ENCODE results near the gene PARD3.

Gene PARD3

GRCh38 chr10:34141032-34141680, 673.9 kb downstream of the PARD3 start:
- DNase-seq, result no peak

GRCh38 chr10:34139559-34139958, 675.5 kb downstream of the PARD3 start:
- no peak for DNase-seq

- no peak for DNase-seq
These were observed 677.1 kb downstream of the PARD3 start for GRCh38 chr10:34137955-34138354.

- DNase-seq, result no peak
These were observed 677.9 kb downstream of the PARD3 start for GRCh38 chr10:34137201-34137600.

- DNase-seq, result no peak
These were observed 679.6 kb downstream of the PARD3 start for GRCh38 chr10:34135515-34135914.

- DNase-seq, result no peak
These were observed 680.5 kb downstream of the PARD3 start for GRCh38 chr10:34134602-34135001.

GRCh38 chr10:34133406-34133805, 681.7 kb downstream of the PARD3 start:
- no peak for DNase-seq

- DNase-seq, result no peak
These were observed 683.9 kb downstream of the PARD3 start for GRCh38 chr10:34131152-34131551.

- no peak for DNase-seq
These were observed 687.4 kb downstream of the PARD3 start for GRCh38 chr10:34127676-34128075.

- DNase-seq, result no peak
These were observed 688.5 kb downstream of the PARD3 start for GRCh38 chr10:34126371-34127151.

- no peak for DNase-seq
These were observed 689.4 kb downstream of the PARD3 start for GRCh38 chr10:34125702-34126101.

GRCh38 chr10:34124522-34125035, 690.5 kb downstream of the PARD3 start:
- no peak for DNase-seq

GRCh38 chr10:34121781-34122622, 693.1 kb downstream of the PARD3 start:
- DNase-seq, result no peak

- no peak for DNase-seq
These were observed 693.9 kb downstream of the PARD3 start for GRCh38 chr10:34121125-34121753.

- no peak for DNase-seq
These were observed 695.6 kb downstream of the PARD3 start for GRCh38 chr10:34119456-34119855.

- DNase-seq, result no peak
These were observed 698.3 kb downstream of the PARD3 start for GRCh38 chr10:34116681-34117271.

- no peak for DNase-seq
These were observed 698.9 kb downstream of the PARD3 start for GRCh38 chr10:34116220-34116641.

GRCh38 chr10:34114914-34115313, 700.2 kb downstream of the PARD3 start:
- DNase-seq, result no peak

- no peak for DNase-seq
These were observed 701.4 kb downstream of the PARD3 start for GRCh38 chr10:34113504-34114225.

- DNase-seq, result no peak
These were observed 702.8 kb downstream of the PARD3 start for GRCh38 chr10:34112171-34112782.

- no peak for DNase-seq
These were observed 703.9 kb downstream of the PARD3 start for GRCh38 chr10:34111179-34111578.

Measured in activated CD4-positive, alpha-beta T cell treated with anti-CD3 and anti-CD28 coated beads, Interleukin-2, amount 50 U/mL, for 4 hours (primary cell).